Loucy (cell line): Measurements from ENCODE around the gene CDK18.

Experiments
- CTCF ChIP-seq: fragments of 200-600 bp; sonication (generic); conservative IDR thresholded peaks from 2 replicates; pipeline ENCODE4 v1.5.1; 2014; ENCODE audit warnings: mild to moderate bottlenecking, antibody characterized with exemption, low read length
- EZH2phosphoT487 ChIP-seq: fragments of 200-600 bp; IDR thresholded peaks from 2 replicates; pipeline ENCODE4 v1.6.1; 2018; ENCODE audit warnings: antibody characterized with exemption, mild to moderate bottlenecking, moderate library complexity, borderline replicate concordance

GRCh38 chr1:205506409-205507200 is 2.1 kb downstream of the CDK18 start:
- no peak for TF ChIP-seq CTCF
- no peak for TF ChIP-seq EZH2phosphoT487
